GM23338 (cell line): ENCODE data around the gene HOXA2. TPM values are rescaled to one million over a fixed set of nuclear protein-coding genes. Genes with fewer than 3 reads are reported as not detected.

Experiments
- ATAC-seq: fragments of 200-7000 bp; cut with Tn5 transposase; 3 replicates; pipeline ENCODE4 v1.9.1; 2020
- DNase-seq: peaks from one replicate; pipeline ENCODE4 v3.0.0-alpha.2; 2015; ENCODE audit warnings: low spot score
- H2AFZ ChIP-seq: fragments of 200-600 bp; sonication (generic); 2 replicates; pipeline ENCODE4 v1.8.0; 2016; ENCODE audit warnings: antibody characterized with exemption, mild to moderate bottlenecking, moderate library complexity
- H3F3A ChIP-seq: fragments of 200-600 bp; sonication (generic); replicated peaks from 2 replicates; pipeline ENCODE4 v1.8.0; 2017; ENCODE audit warnings: antibody characterized with exemption, mixed run types, low read depth
- H3K27ac ChIP-seq: fragments of 200-600 bp; sonication (generic); 2 replicates; pipeline ENCODE4 v1.6.1; 2016; ENCODE audit warnings: low read depth
- H3K27me3 ChIP-seq: fragments of 200-600 bp; sonication (generic); 2 replicates; pipeline ENCODE4 v1.8.0; 2016; ENCODE audit warnings: mild to moderate bottlenecking, mixed run types, moderate library complexity; ENCODE audit not compliant: insufficient read depth
- H3K36me3 ChIP-seq: fragments of 200-600 bp; sonication (generic); 2 replicates; pipeline ENCODE4 v1.8.0; 2016; ENCODE audit warnings: mild to moderate bottlenecking; ENCODE audit not compliant: insufficient read depth
- H3K4me1 ChIP-seq: fragments of 200-600 bp; sonication (generic); 2 replicates; pipeline ENCODE4 v1.8.0; 2016; ENCODE audit warnings: mild to moderate bottlenecking, moderate library complexity; ENCODE audit not compliant: insufficient read depth
- H3K4me2 ChIP-seq: fragments of 200-600 bp; sonication (generic); 2 replicates; pipeline ENCODE4 v1.7.1; 2017; ENCODE audit warnings: mixed run types
- H3K4me3 ChIP-seq: fragments of 200-600 bp; sonication (generic); 2 replicates; pipeline ENCODE4 v1.6.1; 2016; ENCODE audit warnings: mixed run types
- H3K79me2 ChIP-seq: fragments of 200-600 bp; sonication (generic); replicated peaks from 2 replicates; pipeline ENCODE4 v1.8.0; 2017; ENCODE audit warnings: mild to moderate bottlenecking; ENCODE audit not compliant: insufficient read depth
- H3K9me2 ChIP-seq: fragments of 200-600 bp; sonication (generic); 2 replicates; pipeline ENCODE4 v1.8.0; 2017; ENCODE audit not compliant: insufficient read depth
- H4K20me1 ChIP-seq: fragments of 200-600 bp; sonication (generic); replicated peaks from 2 replicates; pipeline ENCODE4 v1.8.0; 2017; ENCODE audit warnings: mild to moderate bottlenecking; ENCODE audit not compliant: insufficient read depth
- H3K27ac Mint-ChIP-seq: 2 replicates; pipeline ENCODE4 v1.8.0; 2020; ENCODE audit warnings: inconsistent platforms, mild to moderate bottlenecking, moderate library complexity, mixed read lengths
- H3K27me3 Mint-ChIP-seq: 3 replicates; pipeline ENCODE4 v1.8.0; 2022; ENCODE audit warnings: low read depth, mild to moderate bottlenecking, moderate library complexity, mixed read lengths, inconsistent platforms; ENCODE audit not compliant: insufficient read depth, poor library complexity
- H3K36me3 Mint-ChIP-seq: 3 replicates; pipeline ENCODE4 v1.8.0; 2021; ENCODE audit warnings: low read depth, mild to moderate bottlenecking, inconsistent platforms, moderate library complexity, mixed read lengths
- H3K4me1 Mint-ChIP-seq: 3 replicates; pipeline ENCODE4 v1.8.0; 2020; ENCODE audit warnings: mild to moderate bottlenecking, inconsistent platforms, mixed read lengths
- H3K4me3 Mint-ChIP-seq: 3 replicates; pipeline ENCODE4 v1.8.0; 2021; ENCODE audit warnings: moderate library complexity, mild to moderate bottlenecking, inconsistent platforms, mixed read lengths
- H3K9me3 Mint-ChIP-seq: 3 replicates; pipeline ENCODE4 v1.8.0; 2020; ENCODE audit warnings: moderate library complexity, mild to moderate bottlenecking, inconsistent platforms, mixed read lengths
- CREB1 ChIP-seq: fragments of 250-450 bp; sonication (Bioruptor Pico); IDR thresholded peaks from 2 replicates; pipeline ENCODE4 v1.5.0; 2020; ENCODE audit warnings: low read depth, mild to moderate bottlenecking, moderate library complexity
- EZH2 ChIP-seq: fragments of 200-600 bp; sonication (generic); IDR thresholded peaks from one replicate; pipeline ENCODE4 v1.8.0; 2017; ENCODE audit warnings: antibody characterized with exemption, mild to moderate bottlenecking, low read depth; ENCODE audit not compliant: unreplicated experiment
- EZH2phosphoT487 ChIP-seq: fragments of 200-600 bp; sonication (generic); IDR thresholded peaks from one replicate; pipeline ENCODE4 v1.8.1; 2018; ENCODE audit warnings: antibody characterized with exemption; ENCODE audit not compliant: unreplicated experiment
- JUNB ChIP-seq: IDR thresholded peaks from one replicate; pipeline ENCODE4 v1.6.1; 2016; ENCODE audit warnings: antibody characterized with exemption; ENCODE audit not compliant: unreplicated experiment
- NANOG ChIP-seq: IDR thresholded peaks from 2 replicates; pipeline ENCODE4 v1.6.1; 2016; ENCODE audit warnings: antibody characterized with exemption, borderline replicate concordance
- POLR2AphosphoS5 ChIP-seq: IDR thresholded peaks from 2 replicates; pipeline ENCODE4 v1.6.1; 2016; ENCODE audit warnings: antibody characterized with exemption, low read depth
- STAT1 ChIP-seq: IDR thresholded peaks from one replicate; pipeline ENCODE4 v1.6.1; 2016; ENCODE audit warnings: antibody characterized with exemption; ENCODE audit not compliant: unreplicated experiment
- ZNF114 ChIP-seq: fragments of 250-450 bp; sonication (Bioruptor Pico); IDR thresholded peaks from 2 replicates; pipeline ENCODE4 v1.5.0; 2020; ENCODE audit warnings: mild to moderate bottlenecking, moderate library complexity
- ZNF331 ChIP-seq: fragments of 250-450 bp; sonication (Bioruptor Pico); IDR thresholded peaks from 2 replicates; pipeline ENCODE4 v1.5.0; 2020; ENCODE audit warnings: low read depth, mild to moderate bottlenecking, moderate library complexity
- polyA plus RNA-seq: library from polyadenylated mRNA; unstranded; fragments of >200 nt; fragmentation: Nextera tagmentation; extraction: Ambion mirVana; gene quantifications from 2 replicates; pipeline ENCODE4 v1.2.1, GENCODE V29; 2016
- total RNA-seq: library from RNA; depleted of rRNA; stranded (reverse); fragments of >200 nt; shearing (Covaris generic); gene quantifications from 2 replicates; pipeline ENCODE4 v1.2.3, GENCODE V29; 2014
- TF ChIP-seq, protein P1 (sequence below): IDR thresholded peaks from 2 replicates; pipeline ENCODE4 v1.6.1; 2016; ENCODE audit warnings: antibody characterized with exemption
- TF ChIP-seq, protein P2 (sequence below): fragments of 250-450 bp; sonication (Bioruptor Pico); IDR thresholded peaks from 2 replicates; pipeline ENCODE4 v1.5.0; 2020; ENCODE audit warnings: mild to moderate bottlenecking, moderate library complexity
- TF ChIP-seq, protein P3 (sequence below): IDR thresholded peaks from one replicate; pipeline ENCODE4 v1.6.1; 2018; ENCODE audit warnings: antibody characterized with exemption; ENCODE audit not compliant: unreplicated experiment
- TF ChIP-seq, protein P4 (sequence below), 2 experiments: fragments of 200-600 bp in 1 of 2; sonication (generic) in 1 of 2; conservative IDR thresholded peaks; 2 replicates each; pipeline versions ENCODE4 v1.5.1 to v1.6.1; 2016 to 2017; ENCODE audit warnings: antibody characterized with exemption in 2 of 2, low read depth in 2 of 2, mild to moderate bottlenecking in 2 of 2, moderate library complexity in 1 of 2

HOXA2 gene
- total and polyA plus RNA-seq, 2 experiments from 2014 or later = not detected

DNA sequence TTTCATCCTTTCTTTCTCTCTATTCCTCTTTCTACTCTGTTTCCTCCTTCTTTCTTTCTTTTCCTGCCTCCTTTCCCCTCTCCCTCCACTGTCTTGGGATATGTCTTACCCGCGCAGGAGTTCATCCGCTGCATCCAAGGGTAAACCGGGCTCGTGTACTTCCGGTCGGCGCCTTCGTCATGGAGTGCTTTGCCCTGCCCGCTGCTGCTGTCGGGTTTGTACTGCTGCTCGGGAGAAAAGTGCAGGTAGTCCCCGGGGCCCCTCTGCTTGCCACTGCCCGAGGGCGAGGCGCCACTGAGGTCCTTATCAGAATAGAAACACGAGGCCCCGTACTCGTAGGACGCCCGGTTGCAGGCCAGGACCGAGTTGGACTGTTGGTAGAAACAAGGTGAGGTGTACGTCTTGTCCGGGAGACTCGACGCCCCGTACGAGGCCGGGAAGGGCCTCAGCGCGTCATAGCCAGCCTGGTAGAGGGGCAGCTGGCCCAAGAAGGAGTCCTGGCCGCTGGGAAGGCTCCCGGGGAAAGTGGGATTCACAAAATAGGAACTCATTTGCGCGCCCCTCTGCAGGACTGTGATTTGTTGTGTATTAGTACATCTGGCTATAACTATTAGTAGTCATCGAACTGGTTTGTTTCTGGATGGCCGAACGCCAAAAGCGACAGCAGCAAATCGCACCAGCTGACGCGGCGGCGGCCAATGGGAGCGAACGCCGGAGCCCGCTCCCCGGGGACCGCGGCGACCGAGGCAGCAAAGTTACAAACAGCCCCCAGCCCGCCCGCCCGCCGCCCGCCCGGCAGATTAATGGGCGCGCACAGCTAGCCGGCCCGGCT is 44.9 kb upstream of the HOXA2 start, which contains the start of gene HOXA6:
Gene HOXA6 (minus strand): TSS at position 576 of the 832 bp plus-strand sequence. CDS start 25 bp downstream, at position 551.
- Mint-ChIP-seq H3K36me3 (no peaks in the 10 kb centered on the region), H3K27ac (no peak within 1 kb of the TSS), H3K9me3 (peaks cover 24% of the 10 kb centered on the region), H3K4me1 (peaks cover 23% of the 10 kb centered on the region), H3K27me3 (peaks cover 100% of the 10 kb centered on the region), H3K4me3 (peak within 1 kb of the TSS; percentile 62)
- Histone ChIP-seq H4K20me1 (peaks cover 43% of the 10 kb centered on the region), H3F3A (peaks cover 29% of the 10 kb centered on the region), H3K27me3 (peaks cover 100% of the 10 kb centered on the region), H3K4me1 (peaks cover 27% of the 10 kb centered on the region), H3K79me2 (no peaks in the 10 kb centered on the region), H3K4me3 (peak within 1 kb of the TSS; percentile 43), H2AFZ (peak within 1 kb of the TSS; percentile 38; the same call in 1 of the 2 replicates), H3K27ac (no peak within 1 kb of the TSS), H3K9me2 (no peaks in the 10 kb centered on the region), H3K36me3 (no peaks in the 10 kb centered on the region), H3K4me2 (peak within 1 kb of the TSS; percentile 71)
- DNase-seq = peak; percentile 41
- TF ChIP-seq STAT1 (no peak), ZNF114 (no peak), EZH2phosphoT487 (peak; percentile 80), CREB1 (no peak), JUNB (no peak), EZH2 (peak; percentile 99), NANOG (no peak), POLR2AphosphoS5 (no peak), ZNF331 (CRISPR knock-in tag) (no peak)
- TF ChIP-seq, protein P1, sequence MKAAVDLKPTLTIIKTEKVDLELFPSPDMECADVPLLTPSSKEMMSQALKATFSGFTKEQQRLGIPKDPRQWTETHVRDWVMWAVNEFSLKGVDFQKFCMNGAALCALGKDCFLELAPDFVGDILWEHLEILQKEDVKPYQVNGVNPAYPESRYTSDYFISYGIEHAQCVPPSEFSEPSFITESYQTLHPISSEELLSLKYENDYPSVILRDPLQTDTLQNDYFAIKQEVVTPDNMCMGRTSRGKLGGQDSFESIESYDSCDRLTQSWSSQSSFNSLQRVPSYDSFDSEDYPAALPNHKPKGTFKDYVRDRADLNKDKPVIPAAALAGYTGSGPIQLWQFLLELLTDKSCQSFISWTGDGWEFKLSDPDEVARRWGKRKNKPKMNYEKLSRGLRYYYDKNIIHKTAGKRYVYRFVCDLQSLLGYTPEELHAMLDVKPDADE = no peak
- TF ChIP-seq, protein P2, sequence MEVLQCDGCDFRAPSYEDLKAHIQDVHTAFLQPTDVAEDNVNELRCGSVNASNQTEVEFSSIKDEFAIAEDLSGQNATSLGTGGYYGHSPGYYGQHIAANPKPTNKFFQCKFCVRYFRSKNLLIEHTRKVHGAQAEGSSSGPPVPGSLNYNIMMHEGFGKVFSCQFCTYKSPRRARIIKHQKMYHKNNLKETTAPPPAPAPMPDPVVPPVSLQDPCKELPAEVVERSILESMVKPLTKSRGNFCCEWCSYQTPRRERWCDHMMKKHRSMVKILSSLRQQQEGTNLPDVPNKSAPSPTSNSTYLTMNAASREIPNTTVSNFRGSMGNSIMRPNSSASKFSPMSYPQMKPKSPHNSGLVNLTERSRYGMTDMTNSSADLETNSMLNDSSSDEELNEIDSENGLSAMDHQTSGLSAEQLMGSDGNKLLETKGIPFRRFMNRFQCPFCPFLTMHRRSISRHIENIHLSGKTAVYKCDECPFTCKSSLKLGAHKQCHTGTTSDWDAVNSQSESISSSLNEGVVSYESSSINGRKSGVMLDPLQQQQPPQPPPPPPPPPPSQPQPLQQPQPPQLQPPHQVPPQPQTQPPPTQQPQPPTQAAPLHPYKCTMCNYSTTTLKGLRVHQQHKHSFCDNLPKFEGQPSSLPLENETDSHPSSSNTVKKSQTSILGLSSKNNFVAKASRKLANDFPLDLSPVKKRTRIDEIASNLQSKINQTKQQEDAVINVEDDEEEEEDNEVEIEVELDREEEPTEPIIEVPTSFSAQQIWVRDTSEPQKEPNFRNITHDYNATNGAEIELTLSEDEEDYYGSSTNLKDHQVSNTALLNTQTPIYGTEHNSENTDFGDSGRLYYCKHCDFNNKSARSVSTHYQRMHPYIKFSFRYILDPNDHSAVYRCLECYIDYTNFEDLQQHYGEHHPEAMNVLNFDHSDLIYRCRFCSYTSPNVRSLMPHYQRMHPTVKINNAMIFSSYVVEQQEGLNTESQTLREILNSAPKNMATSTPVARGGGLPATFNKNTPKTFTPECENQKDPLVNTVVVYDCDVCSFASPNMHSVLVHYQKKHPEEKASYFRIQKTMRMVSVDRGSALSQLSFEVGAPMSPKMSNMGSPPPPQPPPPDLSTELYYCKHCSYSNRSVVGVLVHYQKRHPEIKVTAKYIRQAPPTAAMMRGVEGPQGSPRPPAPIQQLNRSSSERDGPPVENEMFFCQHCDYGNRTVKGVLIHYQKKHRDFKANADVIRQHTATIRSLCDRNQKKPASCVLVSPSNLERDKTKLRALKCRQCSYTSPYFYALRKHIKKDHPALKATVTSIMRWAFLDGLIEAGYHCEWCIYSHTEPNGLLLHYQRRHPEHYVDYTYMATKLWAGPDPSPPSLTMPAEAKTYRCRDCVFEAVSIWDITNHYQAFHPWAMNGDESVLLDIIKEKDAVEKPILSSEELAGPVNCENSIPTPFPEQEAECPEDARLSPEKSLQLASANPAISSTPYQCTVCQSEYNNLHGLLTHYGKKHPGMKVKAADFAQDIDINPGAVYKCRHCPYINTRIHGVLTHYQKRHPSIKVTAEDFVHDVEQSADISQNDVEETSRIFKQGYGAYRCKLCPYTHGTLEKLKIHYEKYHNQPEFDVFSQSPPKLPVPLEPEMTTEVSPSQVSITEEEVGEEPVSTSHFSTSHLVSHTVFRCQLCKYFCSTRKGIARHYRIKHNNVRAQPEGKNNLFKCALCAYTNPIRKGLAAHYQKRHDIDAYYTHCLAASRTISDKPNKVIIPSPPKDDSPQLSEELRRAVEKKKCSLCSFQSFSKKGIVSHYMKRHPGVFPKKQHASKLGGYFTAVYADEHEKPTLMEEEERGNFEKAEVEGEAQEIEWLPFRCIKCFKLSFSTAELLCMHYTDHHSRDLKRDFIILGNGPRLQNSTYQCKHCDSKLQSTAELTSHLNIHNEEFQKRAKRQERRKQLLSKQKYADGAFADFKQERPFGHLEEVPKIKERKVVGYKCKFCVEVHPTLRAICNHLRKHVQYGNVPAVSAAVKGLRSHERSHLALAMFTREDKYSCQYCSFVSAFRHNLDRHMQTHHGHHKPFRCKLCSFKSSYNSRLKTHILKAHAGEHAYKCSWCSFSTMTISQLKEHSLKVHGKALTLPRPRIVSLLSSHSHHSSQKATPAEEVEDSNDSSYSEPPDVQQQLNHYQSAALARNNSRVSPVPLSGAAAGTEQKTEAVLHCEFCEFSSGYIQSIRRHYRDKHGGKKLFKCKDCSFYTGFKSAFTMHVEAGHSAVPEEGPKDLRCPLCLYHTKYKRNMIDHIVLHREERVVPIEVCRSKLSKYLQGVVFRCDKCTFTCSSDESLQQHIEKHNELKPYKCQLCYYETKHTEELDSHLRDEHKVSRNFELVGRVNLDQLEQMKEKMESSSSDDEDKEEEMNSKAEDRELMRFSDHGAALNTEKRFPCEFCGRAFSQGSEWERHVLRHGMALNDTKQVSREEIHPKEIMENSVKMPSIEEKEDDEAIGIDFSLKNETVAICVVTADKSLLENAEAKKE (CRISPR knock-in tag) = no peak
- TF ChIP-seq, protein P3, sequence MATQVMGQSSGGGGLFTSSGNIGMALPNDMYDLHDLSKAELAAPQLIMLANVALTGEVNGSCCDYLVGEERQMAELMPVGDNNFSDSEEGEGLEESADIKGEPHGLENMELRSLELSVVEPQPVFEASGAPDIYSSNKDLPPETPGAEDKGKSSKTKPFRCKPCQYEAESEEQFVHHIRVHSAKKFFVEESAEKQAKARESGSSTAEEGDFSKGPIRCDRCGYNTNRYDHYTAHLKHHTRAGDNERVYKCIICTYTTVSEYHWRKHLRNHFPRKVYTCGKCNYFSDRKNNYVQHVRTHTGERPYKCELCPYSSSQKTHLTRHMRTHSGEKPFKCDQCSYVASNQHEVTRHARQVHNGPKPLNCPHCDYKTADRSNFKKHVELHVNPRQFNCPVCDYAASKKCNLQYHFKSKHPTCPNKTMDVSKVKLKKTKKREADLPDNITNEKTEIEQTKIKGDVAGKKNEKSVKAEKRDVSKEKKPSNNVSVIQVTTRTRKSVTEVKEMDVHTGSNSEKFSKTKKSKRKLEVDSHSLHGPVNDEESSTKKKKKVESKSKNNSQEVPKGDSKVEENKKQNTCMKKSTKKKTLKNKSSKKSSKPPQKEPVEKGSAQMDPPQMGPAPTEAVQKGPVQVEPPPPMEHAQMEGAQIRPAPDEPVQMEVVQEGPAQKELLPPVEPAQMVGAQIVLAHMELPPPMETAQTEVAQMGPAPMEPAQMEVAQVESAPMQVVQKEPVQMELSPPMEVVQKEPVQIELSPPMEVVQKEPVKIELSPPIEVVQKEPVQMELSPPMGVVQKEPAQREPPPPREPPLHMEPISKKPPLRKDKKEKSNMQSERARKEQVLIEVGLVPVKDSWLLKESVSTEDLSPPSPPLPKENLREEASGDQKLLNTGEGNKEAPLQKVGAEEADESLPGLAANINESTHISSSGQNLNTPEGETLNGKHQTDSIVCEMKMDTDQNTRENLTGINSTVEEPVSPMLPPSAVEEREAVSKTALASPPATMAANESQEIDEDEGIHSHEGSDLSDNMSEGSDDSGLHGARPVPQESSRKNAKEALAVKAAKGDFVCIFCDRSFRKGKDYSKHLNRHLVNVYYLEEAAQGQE = no peak
- TF ChIP-seq, protein P4, sequence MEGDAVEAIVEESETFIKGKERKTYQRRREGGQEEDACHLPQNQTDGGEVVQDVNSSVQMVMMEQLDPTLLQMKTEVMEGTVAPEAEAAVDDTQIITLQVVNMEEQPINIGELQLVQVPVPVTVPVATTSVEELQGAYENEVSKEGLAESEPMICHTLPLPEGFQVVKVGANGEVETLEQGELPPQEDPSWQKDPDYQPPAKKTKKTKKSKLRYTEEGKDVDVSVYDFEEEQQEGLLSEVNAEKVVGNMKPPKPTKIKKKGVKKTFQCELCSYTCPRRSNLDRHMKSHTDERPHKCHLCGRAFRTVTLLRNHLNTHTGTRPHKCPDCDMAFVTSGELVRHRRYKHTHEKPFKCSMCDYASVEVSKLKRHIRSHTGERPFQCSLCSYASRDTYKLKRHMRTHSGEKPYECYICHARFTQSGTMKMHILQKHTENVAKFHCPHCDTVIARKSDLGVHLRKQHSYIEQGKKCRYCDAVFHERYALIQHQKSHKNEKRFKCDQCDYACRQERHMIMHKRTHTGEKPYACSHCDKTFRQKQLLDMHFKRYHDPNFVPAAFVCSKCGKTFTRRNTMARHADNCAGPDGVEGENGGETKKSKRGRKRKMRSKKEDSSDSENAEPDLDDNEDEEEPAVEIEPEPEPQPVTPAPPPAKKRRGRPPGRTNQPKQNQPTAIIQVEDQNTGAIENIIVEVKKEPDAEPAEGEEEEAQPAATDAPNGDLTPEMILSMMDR (conservative IDR thresholded peaks at IDR 0.05; ENCODE audit: low read depth in 2 of 2) = no peak
- ATAC-seq = no peak
